HG02884 (cell line): Measurements from ENCODE around the gene GNAS.
A peak's percentile ranks its signal among the peaks of the same experiment; 100 is the strongest.
"Not testable (repeated sequence)": the region's sequence is repeated elsewhere in the genome, so short reads cannot be mapped to it uniquely, and the experiment has no call there.

Source experiments
- ATAC-seq: cut with Tn5 transposase; IDR thresholded peaks from one replicate; pipeline ENCODE4 v1.9.1; 2021; ENCODE audit warnings: mild to moderate bottlenecking, moderate library complexity; ENCODE audit not compliant: unreplicated experiment

Gene GNAS

DNA sequence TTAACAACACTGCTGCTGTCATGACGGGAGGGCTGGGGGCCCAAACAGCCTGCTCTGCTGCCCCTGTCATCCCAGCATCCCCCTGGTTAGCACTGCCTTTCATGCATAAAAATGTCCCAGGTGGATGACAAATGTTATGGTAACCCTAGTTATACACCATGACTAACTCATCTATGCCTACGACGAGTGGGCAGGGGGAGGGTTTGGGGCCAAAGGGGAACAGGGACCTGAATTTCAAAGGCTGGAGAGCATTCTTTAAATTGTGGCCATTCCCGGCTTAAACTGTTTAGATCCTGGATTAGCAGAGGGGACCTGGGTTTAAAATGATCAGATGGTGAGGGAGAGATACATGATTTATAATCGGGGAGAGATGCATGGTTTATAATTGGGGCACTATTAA is 26.2 kb upstream of the GNAS start:
- no peak for ATAC-seq

GRCh38 chr20:58828136-58828535 is 24.4 kb upstream of the GNAS start:
- ATAC-seq: no peak

- ATAC-seq: not testable (repeated sequence)
Observed at GRCh38 chr20:58828804-58829203, 23.7 kb upstream of the GNAS start.

- no peak for ATAC-seq
Observed at GRCh38 chr20:58829531-58829941, 23.0 kb upstream of the GNAS start.

GRCh38 chr20:58832457-58832856 is 20.1 kb upstream of the GNAS start:
- no peak for ATAC-seq

GRCh38 chr20:58833921-58834320 is 18.6 kb upstream of the GNAS start:
- ATAC-seq: no peak

GRCh38 chr20:58835231-58835630 is 17.3 kb upstream of the GNAS start:
- ATAC-seq: no peak

DNA sequence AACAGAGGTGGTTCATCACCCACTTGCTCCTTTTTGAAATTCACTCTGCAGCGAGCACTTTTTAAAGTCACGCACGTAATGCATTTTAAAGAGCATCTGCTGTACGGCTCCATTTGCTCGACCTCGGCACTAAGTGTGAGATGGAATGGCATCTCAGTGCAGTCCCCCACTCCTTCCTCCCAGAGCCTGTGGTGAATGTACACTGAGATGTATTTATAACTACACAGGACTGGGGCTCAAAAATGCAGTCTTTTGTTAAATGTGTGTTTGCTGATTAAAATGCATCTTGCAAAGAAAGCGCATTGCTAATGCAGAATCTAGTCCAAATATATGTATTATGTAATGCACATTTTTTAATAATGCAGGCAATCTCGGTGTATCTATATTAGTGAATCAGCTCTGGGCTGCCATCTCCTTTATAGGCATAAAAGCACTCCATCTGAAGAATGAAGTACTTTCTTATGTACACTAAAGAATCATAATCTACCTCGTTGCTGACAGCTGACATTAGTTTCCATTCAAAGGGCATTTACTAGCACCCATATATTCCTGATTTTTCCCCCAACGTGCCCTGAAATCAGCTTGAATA is 15.8 kb upstream of the GNAS start:
- no peak for ATAC-seq

GRCh38 chr20:58837717-58838116 is 14.8 kb upstream of the GNAS start:
- ATAC-seq: no peak

GRCh38 chr20:58838174-58838573 is 14.3 kb upstream of the GNAS start:
- ATAC-seq: no peak

- ATAC-seq: no peak
Observed at GRCh38 chr20:58839474-58839874, 13.0 kb upstream of the GNAS start.

- ATAC-seq: no peak
Observed at GRCh38 chr20:58839991-58840747, 12.3 kb upstream of the GNAS start.

- ATAC-seq: no peak
Observed at GRCh38 chr20:58840816-58841538, 11.5 kb upstream of the GNAS start.

GRCh38 chr20:58841539-58842264 is 10.8 kb upstream of the GNAS start:
- no peak for ATAC-seq

GRCh38 chr20:58842276-58842675 is 10.2 kb upstream of the GNAS start:
- ATAC-seq: no peak

DNA sequence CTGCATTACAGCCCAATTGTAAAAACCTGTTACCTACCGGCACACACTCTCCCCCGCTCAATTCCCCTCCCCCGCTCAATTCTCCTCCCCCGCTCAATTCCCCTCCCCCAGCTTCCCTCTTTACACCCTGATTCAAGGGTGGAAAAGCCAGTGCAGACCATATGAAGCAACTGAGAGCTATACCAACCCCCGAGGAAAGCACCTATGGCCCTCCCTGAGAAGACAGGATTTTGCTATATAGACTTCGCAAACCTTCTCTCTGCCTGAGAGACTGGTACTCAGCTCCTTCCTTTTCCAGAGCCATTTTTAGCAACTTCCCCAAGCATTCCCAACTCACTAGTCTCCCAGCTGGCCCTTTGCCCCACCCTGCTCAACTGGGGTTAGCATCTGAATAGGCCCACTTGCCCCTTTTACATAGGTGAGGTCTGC is 9.4 kb upstream of the GNAS start:
- no peak for ATAC-seq

- no peak for ATAC-seq
Observed at GRCh38 chr20:58845706-58846105, 6.8 kb upstream of the GNAS start.

DNA sequence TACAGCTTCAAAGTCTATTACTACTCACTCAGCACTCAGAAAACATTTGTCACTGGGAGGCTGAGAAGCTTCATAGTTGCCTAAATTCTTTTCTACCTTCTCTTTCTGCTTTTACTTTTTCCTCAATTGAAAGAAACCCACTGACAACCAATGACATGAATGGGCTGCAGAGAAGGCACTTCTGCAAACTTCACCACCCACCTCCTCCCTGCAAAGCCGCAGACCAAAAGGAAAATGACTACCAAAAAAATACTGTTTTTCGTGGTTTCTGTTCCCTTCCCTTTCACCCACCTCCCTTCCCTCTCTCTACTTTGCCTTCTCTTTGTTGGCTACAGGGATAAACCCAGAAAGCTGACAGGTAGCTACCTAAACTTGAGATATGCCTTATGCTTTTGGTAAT is 5.1 kb upstream of the GNAS start:
- no peak for ATAC-seq

GRCh38 chr20:58850693-58851174 is 1.8 kb upstream of the GNAS start, which contains the start of gene GNAS-AS1:
Gene GNAS-AS1 (minus strand): TSS chr20:58850902.
- peak; percentile 74 for ATAC-seq

- ATAC-seq: no peak
Observed at GRCh38 chr20:58851221-58851968, 1.1 kb upstream of the GNAS start.
